Endothelial cell (in vitro differentiated cells): Measurements from ENCODE around the gene INPP5B. TPM values are rescaled to one million over a fixed set of nuclear protein-coding genes. Genes with fewer than 3 reads are reported as not detected.
"Not testable (repeated sequence)": the region's sequence is repeated elsewhere in the genome, so short reads cannot be mapped to it uniquely, and the experiment has no call there.

Experiments used
- DNase-seq: peaks from one replicate; pipeline ENCODE4 v3.0.0; 2021; ENCODE audit warnings: low spot score
- H3K27ac Mint-ChIP-seq: one replicate; pipeline ENCODE4 v1.8.0; 2021; ENCODE audit warnings: mixed read lengths, inconsistent platforms; ENCODE audit not compliant: unreplicated experiment
- H3K27me3 Mint-ChIP-seq: one replicate; pipeline ENCODE4 v1.8.0; 2021; ENCODE audit warnings: mild to moderate bottlenecking, moderate library complexity, mixed read lengths, inconsistent platforms; ENCODE audit not compliant: unreplicated experiment
- H3K36me3 Mint-ChIP-seq: one replicate; pipeline ENCODE4 v1.8.0; 2021; ENCODE audit warnings: mild to moderate bottlenecking, low read depth, mixed read lengths, inconsistent platforms; ENCODE audit not compliant: unreplicated experiment
- H3K4me1 Mint-ChIP-seq: one replicate; pipeline ENCODE4 v1.8.0; 2021; ENCODE audit warnings: mild to moderate bottlenecking, mixed read lengths, inconsistent platforms; ENCODE audit not compliant: unreplicated experiment
- H3K4me3 Mint-ChIP-seq: one replicate; pipeline ENCODE4 v1.8.0; 2021; ENCODE audit warnings: mild to moderate bottlenecking, mixed read lengths, inconsistent platforms; ENCODE audit not compliant: unreplicated experiment
- H3K9me3 Mint-ChIP-seq: one replicate; pipeline ENCODE4 v1.8.0; 2021; ENCODE audit warnings: mixed read lengths, inconsistent platforms; ENCODE audit not compliant: unreplicated experiment
- total RNA-seq: library from RNA; stranded (reverse); fragmentation: NEBNext Ultra II Directional; extraction: Animal tissue kit (Norgen Biotek cat#: 25700); gene quantifications from one replicate; pipeline ENCODE4 v1.2.1, GENCODE V29; 2021; ENCODE audit not compliant: unreplicated experiment
- TF ChIP-seq, protein P1 (sequence below): fragments of 200-600 bp; sonication (generic); IDR thresholded peaks from one replicate; pipeline ENCODE4 v1.5.0; 2021; ENCODE audit warnings: antibody characterized with exemption; ENCODE audit not compliant: unreplicated experiment

Gene INPP5B
- total RNA-seq, 1 donor from 2014 or later, result 18.4 TPM

DNA sequence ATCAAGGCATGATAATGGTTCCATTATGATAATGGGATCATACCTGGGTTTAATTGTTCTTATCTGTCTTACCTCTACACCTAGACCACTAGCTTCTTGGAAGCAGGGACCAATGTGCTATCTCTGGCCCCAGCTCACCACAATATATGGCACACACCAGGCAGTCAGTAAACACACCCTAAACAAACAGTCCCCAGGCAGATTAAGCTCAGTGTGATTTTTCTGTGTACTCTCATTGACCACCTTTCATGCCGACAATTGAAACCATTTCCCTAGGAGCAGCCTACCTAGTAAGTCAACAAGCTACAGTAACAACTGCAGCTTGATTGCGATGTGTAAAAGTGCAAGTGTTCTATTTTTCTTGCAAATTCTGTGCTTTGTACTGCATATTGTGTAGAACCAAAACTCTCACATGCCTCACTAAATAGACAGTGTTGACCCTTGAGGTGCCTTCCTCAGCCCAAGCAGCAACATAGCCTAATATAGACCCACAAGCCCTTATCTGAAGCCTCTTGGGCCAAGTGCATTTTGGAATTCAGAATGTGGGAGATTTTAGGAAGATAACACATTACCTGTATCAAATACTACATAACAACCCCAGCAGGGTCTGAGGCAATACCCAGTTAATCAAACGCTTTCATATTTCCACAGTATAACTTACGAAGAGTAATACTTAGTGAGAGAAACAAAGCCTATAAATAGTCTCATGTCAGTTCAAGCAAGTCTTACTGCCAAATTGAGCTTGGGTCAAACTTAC, 32.0 kb downstream of the INPP5B start:
- Mint-ChIP-seq H3K4me1 (no peaks in the 10 kb centered on the region), H3K9me3 (no peaks in the 10 kb centered on the region), H3K4me3 (no peak overlapping the region), H3K36me3 (no peaks in the 10 kb centered on the region), H3K27ac (no peak overlapping the region), H3K27me3 (no peaks in the 10 kb centered on the region)
- no peak for DNase-seq
- TF ChIP-seq, protein P1, sequence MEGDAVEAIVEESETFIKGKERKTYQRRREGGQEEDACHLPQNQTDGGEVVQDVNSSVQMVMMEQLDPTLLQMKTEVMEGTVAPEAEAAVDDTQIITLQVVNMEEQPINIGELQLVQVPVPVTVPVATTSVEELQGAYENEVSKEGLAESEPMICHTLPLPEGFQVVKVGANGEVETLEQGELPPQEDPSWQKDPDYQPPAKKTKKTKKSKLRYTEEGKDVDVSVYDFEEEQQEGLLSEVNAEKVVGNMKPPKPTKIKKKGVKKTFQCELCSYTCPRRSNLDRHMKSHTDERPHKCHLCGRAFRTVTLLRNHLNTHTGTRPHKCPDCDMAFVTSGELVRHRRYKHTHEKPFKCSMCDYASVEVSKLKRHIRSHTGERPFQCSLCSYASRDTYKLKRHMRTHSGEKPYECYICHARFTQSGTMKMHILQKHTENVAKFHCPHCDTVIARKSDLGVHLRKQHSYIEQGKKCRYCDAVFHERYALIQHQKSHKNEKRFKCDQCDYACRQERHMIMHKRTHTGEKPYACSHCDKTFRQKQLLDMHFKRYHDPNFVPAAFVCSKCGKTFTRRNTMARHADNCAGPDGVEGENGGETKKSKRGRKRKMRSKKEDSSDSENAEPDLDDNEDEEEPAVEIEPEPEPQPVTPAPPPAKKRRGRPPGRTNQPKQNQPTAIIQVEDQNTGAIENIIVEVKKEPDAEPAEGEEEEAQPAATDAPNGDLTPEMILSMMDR, result no peak

DNA sequence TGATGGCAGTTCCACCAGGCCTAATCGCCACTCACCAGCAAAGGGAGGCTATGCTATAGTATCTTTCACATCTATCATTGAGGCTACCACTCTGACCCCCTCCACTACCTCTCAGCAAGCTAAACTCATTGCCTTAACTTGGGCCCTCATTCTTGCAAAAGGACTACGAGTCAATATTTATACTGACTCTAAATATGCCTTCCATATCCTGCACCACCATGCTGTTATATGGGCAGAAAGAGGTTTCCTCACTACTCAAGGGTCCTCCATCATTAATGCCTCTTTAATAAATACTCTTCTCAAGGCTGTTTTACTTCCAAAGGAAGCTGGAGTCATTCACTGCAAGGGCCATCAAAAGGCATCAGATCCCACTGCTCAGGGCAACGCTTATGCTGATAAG, 35.4 kb downstream of the INPP5B start:
- H3K36me3 Mint-ChIP-seq, result peaks cover 22% of the 10 kb centered on the region
- DNase-seq, H3K9me3 Mint-ChIP-seq, H3K27ac Mint-ChIP-seq, H3K27me3 Mint-ChIP-seq, H3K4me3 Mint-ChIP-seq, H3K4me1 Mint-ChIP-seq: not testable (repeated sequence)

DNA sequence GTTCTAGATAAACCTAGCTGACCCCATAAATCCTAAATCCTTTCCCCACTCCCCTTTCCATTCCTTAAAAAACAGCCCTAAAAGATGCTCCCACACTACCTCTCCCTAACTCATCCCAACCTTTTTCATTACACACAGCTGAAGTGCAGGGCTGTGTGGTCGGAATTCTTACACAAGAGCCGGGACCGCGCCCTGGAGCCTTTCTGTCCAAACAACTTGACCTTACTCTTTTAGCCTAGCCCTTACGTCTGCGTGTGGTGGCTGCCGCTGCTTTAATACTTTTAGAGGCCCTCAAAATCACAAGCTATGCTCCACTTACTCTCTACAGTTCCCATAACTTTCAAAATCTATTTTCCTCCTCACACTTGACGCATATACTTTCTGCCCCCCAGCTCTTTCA, 36.0 kb downstream of the INPP5B start:
- H3K27ac Mint-ChIP-seq, H3K27me3 Mint-ChIP-seq, H3K4me1 Mint-ChIP-seq, H3K9me3 Mint-ChIP-seq, DNase-seq, H3K4me3 Mint-ChIP-seq: not testable (repeated sequence)
- peaks cover 22% of the 10 kb centered on the region for H3K36me3 Mint-ChIP-seq

DNA sequence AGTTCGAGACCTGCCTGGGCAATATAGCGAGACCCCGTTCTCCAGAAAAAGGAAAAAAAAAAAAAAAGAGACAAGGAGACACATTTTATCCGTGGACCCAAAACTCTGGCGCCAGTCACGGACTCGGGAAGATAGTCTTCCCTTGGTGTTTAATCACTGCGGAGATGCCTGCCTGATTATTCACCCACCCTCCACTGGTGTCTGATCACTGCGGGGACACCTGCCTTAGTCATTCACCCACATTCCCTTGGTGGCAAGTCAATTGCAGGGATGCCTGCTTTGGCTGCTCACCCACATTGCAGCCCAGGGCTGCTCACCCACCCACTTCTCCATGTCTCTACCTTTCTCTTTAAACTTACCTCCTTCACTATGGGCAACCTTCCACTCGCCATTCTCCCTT, 38.3 kb downstream of the INPP5B start:
- not testable (repeated sequence) for H3K27ac Mint-ChIP-seq, H3K27me3 Mint-ChIP-seq, H3K4me1 Mint-ChIP-seq, DNase-seq, H3K9me3 Mint-ChIP-seq
- Mint-ChIP-seq H3K36me3 (peaks cover 22% of the 10 kb centered on the region), H3K4me3 (peak overlapping the region; percentile 13)

DNA sequence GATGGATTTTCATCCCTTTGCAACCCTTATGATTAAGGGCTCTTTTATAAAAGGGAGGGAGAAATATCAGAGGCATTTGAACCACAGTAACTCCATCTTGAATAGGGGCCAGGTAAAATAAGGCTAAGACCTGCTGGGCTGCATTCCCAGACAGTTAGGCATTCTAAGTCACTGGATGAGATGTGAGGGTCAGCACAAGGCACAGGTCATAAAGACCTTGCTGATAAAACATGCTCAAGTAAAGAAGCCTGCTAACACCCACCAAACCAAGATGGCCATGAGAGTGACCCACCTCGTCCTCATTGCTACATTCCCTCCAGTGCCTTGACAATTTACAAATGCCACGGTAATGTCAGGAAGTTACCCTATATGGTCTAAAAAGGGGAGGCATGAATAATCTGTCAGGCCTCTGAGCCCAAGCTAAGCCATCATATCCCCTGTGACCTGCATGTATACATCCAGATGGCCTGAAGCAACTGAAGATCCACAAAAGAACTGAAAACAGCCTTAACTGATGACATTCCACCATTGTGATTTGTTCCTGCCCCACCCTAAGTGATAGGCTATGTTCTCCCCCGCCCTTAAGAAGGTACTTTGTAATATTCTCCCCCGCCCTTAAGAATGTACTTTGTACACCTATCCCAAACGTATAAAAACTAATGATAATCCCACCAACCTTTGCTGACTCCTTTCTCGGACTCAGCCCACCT, 39.3 kb downstream of the INPP5B start:
- not testable (repeated sequence) for H3K27ac Mint-ChIP-seq

DNA sequence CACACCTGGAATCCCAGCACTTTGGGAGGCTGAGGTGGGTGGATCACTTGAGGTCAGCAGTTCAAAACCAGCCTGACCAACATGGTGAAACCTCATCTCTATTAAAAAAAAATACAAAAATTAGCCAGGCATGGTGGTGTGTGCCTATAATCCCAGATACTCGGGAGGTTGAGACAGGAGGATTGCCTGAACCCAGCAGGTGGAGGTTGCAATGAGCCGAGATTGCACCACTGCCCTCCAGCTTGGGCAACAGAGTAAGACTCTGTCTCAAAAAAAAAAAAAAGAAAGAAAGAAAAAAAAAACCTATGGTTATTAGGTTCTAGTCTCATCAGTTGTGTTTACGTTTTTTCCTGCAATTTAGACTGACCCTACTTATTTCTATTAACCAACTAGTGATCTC, 40.3 kb downstream of the INPP5B start:
- not testable (repeated sequence) for H3K27ac Mint-ChIP-seq, H3K4me1 Mint-ChIP-seq, H3K27me3 Mint-ChIP-seq, H3K4me3 Mint-ChIP-seq, H3K9me3 Mint-ChIP-seq, DNase-seq
- H3K36me3 Mint-ChIP-seq, result peaks cover 27% of the 10 kb centered on the region

More for the DNA sequence above, 39.3 kb downstream of the INPP5B start:
- not testable (repeated sequence) for H3K9me3 Mint-ChIP-seq, H3K4me3 Mint-ChIP-seq, H3K27me3 Mint-ChIP-seq, H3K4me1 Mint-ChIP-seq, DNase-seq
- H3K36me3 Mint-ChIP-seq, result peaks cover 27% of the 10 kb centered on the region

DNA sequence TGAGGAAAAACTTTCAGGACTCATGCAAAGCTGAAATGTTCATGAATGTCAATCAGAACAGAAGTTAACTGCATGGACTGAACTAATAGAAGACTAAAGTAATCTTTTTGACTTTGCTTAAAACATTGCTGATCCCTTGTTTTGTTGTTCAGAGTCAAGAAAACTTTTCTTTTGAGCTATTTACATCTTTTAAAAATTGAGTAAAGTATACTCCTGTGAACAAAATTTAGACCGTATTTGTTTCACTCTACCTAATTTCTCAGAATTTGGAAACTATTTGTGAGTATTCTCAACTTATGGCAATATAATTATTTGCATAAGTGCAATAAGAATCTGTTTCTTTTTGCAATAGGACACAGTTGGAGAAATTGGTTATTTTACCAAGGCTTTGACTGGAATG, 41.1 kb downstream of the INPP5B start:
- DNase-seq, result no peak
- no peak overlapping the region for H3K4me3 Mint-ChIP-seq
- peaks cover 2% of the 10 kb centered on the region for H3K27me3 Mint-ChIP-seq
- peaks cover 4% of the 10 kb centered on the region for H3K4me1 Mint-ChIP-seq
- no peak overlapping the region for H3K27ac Mint-ChIP-seq
- TF ChIP-seq, protein P1, result no peak
- H3K9me3 Mint-ChIP-seq, result no peaks in the 10 kb centered on the region
- peaks cover 27% of the 10 kb centered on the region for H3K36me3 Mint-ChIP-seq

DNA sequence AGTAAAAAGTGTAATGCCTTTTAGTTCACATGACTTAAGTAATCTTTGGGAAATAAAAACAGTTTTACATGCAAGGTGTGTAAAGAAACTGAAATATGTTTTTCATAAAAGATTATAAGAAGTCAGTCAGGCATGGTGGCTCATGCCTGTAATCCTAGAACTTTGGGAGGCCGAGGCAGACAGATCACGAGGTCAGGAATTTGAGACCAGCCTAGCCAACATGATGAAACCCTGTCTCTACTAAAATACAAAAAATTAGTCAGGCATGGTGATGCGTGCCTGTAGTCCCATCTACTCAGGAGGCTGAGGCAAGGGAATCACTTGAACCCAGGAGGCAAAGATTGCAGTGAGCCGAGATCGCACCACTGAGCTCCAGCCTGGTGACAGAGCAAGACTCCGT, 42.9 kb downstream of the INPP5B start:
- not testable (repeated sequence) for DNase-seq, H3K4me1 Mint-ChIP-seq, H3K27me3 Mint-ChIP-seq, H3K27ac Mint-ChIP-seq, H3K4me3 Mint-ChIP-seq, H3K9me3 Mint-ChIP-seq
- H3K36me3 Mint-ChIP-seq, result peaks cover 20% of the 10 kb centered on the region
